Activated T-helper 2 cell treated with anti-CD3 and anti-CD28 coated beads, Interferon-gamma antibody, Interleukin-2, Interleukin-4, amounts not matched to agents 10 μg/mL and 5 μg/mL and 100 μg/mL, durations not matched to agents 14 hours and 24 hours and 36 hours (primary cell): Measurements from ENCODE around the gene DRICH1. TPM values are rescaled to one million over a fixed set of nuclear protein-coding genes. Genes with fewer than 3 reads are reported as not detected.
"Not testable (repeated sequence)": the region's sequence is repeated elsewhere in the genome, so short reads cannot be mapped to it uniquely, and the experiment has no call there.

Source experiments
- DNase-seq: peaks from one replicate; pipeline ENCODE4 v3.0.0; 2021; ENCODE audit warnings: low spot score
- H3K27ac Mint-ChIP-seq: one replicate; pipeline ENCODE4 v1.8.0; 2021; ENCODE audit warnings: mixed read lengths
- H3K27me3 Mint-ChIP-seq: one replicate; pipeline ENCODE4 v1.8.0; 2021; ENCODE audit warnings: low read depth, mixed read lengths
- H3K36me3 Mint-ChIP-seq: one replicate; pipeline ENCODE4 v1.8.0; 2021; ENCODE audit warnings: low read depth, mixed read lengths
- H3K4me1 Mint-ChIP-seq: one replicate; pipeline ENCODE4 v1.8.0; 2021; ENCODE audit warnings: low read depth, mixed read lengths
- H3K4me3 Mint-ChIP-seq: one replicate; pipeline ENCODE4 v1.8.0; 2021; ENCODE audit warnings: low read depth, mild to moderate bottlenecking, moderate library complexity, mixed read lengths
- H3K9me3 Mint-ChIP-seq: one replicate; pipeline ENCODE4 v1.8.0; 2021; ENCODE audit warnings: mixed read lengths
- intact Hi-C: fragments of 100-400 bp; cut with micrococcal nuclease; formaldehyde crosslinking; loops from one replicate; pipeline ENCODE4 v1.15.1; 2023
- total RNA-seq: library from RNA; stranded (reverse); gene quantifications from 2 replicates; pipeline ENCODE4 v1.2.3, GENCODE V29; 2022

DRICH1 gene
- total RNA-seq, 1 donor from 2014 or later: 0.50 TPM

DNA sequence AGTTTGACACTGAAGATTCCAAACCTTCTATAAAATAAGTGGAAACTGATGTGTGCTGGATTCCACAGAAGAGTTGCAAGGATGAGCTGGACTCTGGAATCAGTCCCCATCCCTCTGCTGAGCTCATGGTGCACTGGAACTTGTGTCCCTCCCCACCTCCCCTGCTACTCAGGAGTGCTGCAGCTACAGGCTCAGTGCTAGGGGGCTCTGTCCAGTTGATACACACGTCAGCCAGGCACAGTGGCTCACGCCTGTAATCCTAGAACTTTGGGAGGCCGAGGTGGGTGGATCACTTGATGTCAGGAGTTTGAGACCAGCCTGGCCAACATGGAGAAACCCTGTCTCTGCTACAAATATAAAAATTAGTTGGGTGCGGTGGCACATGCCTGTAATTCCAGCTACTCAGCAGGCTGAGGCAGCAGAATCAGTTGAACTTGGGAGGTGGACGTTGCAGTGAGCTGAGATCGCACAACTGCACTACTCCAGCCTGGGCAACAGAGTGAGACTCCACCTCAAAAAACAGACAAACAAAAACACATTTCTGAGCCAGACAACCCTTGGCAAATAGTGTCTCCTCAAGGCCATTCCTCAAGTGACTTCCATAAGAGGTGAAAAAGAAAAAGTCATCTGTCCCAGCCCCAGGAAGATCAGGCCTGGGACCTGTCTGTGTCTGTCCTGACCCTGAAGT is 3.9 kb downstream of the DRICH1 start:
- H3K9me3 Mint-ChIP-seq, H3K4me3 Mint-ChIP-seq, H3K4me1 Mint-ChIP-seq, H3K36me3 Mint-ChIP-seq, H3K27ac Mint-ChIP-seq, H3K27me3 Mint-ChIP-seq, DNase-seq: not testable (repeated sequence)
- intact Hi-C loops: loop anchor here (5.0 kb wide), 1 partner anchor 209 kb away; the partner anchor contains the start of gene DERL3

DNA sequence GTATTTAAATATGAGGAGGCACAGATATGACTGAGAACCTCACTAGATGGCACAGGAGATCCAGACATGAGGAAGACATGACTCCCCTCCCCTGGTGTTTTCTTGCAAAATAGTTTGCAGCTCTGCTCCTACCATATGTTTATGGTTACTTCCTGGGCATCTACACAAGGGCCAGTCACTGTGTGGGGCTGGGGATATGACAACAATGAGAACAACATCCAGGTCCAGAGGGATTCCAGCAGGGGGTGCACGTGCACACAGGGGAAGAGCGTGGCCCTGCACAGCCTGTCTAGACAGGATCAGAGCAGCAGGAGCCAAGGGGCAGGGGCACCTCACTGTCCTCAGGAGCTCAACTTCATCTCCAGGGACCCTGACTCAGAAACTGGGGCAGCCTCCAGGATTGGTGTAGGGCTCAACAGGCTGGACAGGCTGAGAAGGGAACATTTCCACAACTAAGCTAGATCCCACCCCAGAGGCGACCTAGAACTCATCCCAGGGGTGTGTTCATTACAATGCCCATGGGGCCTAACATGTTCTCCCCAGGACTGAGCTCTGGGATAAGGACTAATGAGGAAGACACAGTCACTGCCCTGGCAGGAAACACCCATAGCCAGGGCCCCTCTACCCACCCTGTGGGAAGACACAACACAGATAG is 4.6 kb downstream of the DRICH1 start:
- not testable (repeated sequence) for H3K4me3 Mint-ChIP-seq, H3K4me1 Mint-ChIP-seq, H3K27ac Mint-ChIP-seq, H3K9me3 Mint-ChIP-seq, H3K27me3 Mint-ChIP-seq, H3K36me3 Mint-ChIP-seq
- peak; percentile 43 for DNase-seq
- intact Hi-C loops: loop anchor here (2.0 to 5.0 kb wide), 2 partner anchors 139 to 210 kb away; partner anchors contain the start of genes CHCHD10 and DERL3

DNA sequence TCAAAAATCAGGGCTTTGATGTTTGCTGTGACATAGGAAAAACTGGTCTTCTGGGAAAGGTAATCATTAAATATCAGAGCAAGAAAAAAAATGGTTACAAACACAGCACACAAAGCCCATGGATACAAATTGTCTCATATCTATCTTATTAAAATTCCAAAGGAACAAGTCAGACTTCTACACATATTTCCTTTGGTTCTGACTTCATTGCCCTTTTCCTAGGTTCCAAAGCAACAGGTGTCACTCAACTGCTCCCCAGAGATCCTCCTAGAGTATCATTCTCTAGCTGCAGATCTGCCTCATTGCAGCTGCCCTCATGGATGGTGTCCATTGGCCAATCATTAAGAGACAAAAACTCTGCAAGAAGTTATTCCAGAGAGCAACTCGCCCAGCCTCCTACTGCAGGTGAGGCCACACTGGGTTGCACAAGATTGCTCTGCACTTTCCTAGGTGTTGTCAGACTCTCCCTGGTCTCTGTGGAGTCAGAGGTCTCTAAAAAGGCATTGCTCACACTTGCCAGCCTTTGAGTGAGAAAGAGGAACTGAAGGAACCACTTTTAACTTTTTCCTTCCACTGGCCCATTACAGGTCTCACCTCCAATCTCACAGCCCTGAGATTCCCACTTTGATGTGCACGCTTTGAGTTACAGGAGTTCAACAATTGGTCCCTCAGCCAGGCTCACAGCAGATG is 5.7 kb downstream of the DRICH1 start:
- intact Hi-C loops: loop anchor here (2.0 to 5.0 kb wide), 2 partner anchors 140 to 211 kb away; partner anchors contain the start of genes CHCHD10 and DERL3
- Mint-ChIP-seq H3K4me3 (no peak overlapping the region), H3K9me3 (no peaks in the 10 kb centered on the region), H3K27me3 (no peaks in the 10 kb centered on the region), H3K36me3 (no peaks in the 10 kb centered on the region), H3K27ac (no peak overlapping the region), H3K4me1 (peaks cover 2% of the 10 kb centered on the region)
- no peak for DNase-seq

DNA sequence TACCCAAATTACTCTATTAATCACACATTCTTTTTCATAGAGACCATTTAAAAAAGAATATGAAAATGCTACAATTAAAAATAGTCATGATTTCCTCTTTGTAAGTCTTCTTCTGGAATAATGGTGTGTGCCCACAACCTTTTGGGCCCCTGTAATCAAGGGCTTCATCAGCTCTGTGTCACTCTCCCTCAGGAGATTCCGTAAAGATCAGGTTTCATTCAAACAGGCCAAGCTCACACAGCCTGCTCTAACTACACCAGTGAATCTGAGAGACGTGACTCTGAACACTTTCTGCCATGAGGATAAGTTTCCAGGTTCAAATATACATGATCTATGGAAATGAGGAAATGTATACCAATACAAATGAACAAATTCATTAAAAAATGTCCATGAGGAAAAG is 9.5 kb downstream of the DRICH1 start:
- H3K9me3 Mint-ChIP-seq: no peaks in the 10 kb centered on the region
- no peak overlapping the region for H3K4me3 Mint-ChIP-seq
- intact Hi-C loops: no loop called here
- no peak overlapping the region for H3K27ac Mint-ChIP-seq
- DNase-seq: no peak
- H3K27me3 Mint-ChIP-seq: peaks cover 3% of the 10 kb centered on the region
- peaks cover 2% of the 10 kb centered on the region for H3K4me1 Mint-ChIP-seq
- H3K36me3 Mint-ChIP-seq: no peaks in the 10 kb centered on the region

DNA sequence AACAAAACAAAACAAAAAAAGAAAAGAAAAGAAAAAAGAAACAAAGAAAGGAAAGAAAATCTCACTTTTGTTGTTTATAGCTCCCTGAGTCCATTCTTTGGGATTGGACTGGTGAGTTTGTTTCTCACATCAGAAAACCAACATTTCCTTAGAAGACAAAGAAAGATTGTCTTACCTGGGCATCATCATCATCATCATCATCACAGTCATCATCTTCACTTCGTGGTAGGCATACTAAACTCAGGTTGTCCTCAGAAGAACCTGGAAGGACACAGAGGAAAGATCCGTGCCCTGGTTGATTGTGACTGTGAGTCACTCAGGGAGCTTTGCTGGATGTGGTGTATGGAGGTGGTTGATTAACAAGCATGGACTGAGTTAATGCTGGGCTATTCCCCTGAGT is 10.2 kb downstream of the DRICH1 start:
- intact Hi-C loops, H3K4me1 Mint-ChIP-seq, H3K36me3 Mint-ChIP-seq, H3K4me3 Mint-ChIP-seq, DNase-seq, H3K27me3 Mint-ChIP-seq, H3K9me3 Mint-ChIP-seq, H3K27ac Mint-ChIP-seq: not testable (repeated sequence)

DNA sequence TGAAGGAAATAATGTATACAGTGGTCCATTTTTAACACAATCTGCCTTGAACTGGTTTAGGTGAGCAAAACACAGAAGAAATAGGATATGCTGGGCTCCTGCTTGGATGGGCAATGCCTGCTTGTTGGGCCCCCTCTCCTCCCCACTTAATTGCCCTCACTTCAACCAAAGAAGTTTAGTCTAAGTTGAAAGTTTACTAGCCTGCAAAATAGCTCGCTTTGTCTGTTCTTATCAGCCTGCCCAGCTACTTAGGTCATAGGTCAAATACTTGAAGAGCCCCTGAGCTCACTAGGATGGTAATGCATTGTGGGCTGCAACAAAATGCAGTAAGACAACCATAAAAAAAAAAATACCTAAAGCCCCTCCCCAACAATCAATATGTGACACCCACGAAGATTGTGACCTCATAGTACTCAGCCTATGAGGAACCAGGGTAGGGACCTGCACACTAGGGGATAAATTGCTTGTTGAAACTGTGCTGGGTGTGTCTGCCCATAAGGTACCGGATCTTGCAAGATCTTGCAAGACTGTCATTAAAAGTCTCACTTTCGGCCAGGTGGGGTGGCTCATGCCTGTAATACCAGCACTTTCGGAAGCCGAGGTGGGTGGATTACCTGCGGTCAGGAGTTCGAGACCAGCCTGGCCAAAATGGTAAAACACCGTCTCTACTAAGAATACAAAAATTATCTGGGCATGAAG is 10.9 kb downstream of the DRICH1 start:
- no peaks in the 10 kb centered on the region for H3K4me1 Mint-ChIP-seq
- DNase-seq: no peak
- intact Hi-C loops: no loop called here
- no peak overlapping the region for H3K4me3 Mint-ChIP-seq
- H3K27ac Mint-ChIP-seq: no peak overlapping the region
- no peaks in the 10 kb centered on the region for H3K36me3 Mint-ChIP-seq
- H3K9me3 Mint-ChIP-seq: no peaks in the 10 kb centered on the region
- peaks cover 3% of the 10 kb centered on the region for H3K27me3 Mint-ChIP-seq

DNA sequence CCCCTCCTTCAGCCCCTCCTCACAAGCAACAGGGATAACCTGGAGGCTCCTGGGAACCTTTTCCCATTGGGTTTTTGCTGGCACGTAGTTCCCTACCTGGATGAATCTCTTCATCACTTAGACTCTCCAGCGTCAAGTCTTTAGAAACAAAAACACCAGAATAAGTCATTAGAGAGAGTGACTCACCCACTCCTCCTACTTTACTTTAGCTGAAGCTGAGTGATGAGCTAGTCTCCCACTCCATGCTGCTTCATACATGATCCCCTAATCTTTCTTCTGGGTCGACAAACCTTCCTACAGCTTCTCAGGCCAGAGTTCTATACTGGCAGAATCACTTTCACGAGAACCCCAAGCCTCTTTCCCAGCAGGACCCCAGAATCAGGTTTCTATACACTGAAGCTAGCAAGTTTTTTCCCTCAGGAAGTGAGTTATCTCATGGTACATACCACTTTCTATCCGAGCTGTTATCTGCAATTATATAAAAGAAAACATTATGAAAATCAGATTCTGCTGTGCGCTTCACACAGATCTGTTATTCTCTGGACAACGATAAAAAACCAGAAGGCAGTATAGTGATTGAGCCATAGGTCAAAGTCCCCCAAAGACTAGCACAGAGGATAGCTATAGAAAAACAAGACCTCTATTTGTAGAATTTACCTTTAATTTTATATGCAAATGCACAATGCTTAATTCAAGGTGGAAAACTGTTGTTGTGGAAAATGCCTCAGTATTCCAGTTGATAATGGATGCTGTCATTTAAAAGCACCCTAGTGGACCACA is 18.7 kb downstream of the DRICH1 start:
- H3K27me3 Mint-ChIP-seq: no peaks in the 10 kb centered on the region
- H3K9me3 Mint-ChIP-seq: no peaks in the 10 kb centered on the region
- intact Hi-C loops: no loop called here
- H3K4me1 Mint-ChIP-seq: peaks cover 22% of the 10 kb centered on the region
- H3K36me3 Mint-ChIP-seq: no peaks in the 10 kb centered on the region
- no peak overlapping the region for H3K27ac Mint-ChIP-seq
- DNase-seq: no peak
- H3K4me3 Mint-ChIP-seq: no peak overlapping the region

DNA sequence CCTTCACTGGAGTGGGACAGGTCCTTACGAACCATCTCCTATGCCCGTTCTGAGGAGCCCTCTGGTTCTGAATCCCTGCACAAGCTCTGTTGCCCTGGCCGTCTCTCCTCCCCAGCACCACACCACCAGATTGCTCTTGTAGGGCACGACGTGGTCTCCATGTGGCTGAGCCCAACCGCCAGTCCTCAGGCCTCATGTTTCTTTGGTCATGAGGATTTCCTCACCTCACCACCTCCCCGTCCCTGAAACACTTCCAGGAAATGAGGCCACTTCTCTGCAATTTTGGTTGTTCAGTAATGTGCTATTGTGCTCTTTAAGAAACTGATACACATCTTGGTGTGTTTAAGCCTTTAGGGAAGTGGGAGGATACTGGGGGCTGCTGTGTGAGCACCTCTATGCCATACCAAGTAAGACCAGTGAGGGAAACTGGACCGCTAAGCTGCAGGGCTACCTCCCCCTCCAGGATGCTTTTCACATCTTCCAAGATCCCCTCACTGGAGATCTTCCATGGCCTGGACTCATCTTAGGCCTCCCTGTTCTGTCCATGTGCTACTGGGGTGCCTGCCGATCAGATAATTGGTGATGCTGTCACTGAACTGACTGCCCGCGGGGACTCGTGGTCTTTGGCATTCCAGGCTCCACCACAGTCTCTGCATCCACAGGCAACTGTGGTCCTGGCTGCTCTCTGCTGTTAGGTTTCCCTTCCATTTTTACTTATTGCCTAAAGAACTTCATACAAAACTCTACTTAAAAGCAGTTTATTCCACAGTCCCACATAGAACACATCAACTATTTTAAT is 21.9 kb downstream of the DRICH1 start:
- H3K4me1 Mint-ChIP-seq: peaks cover 22% of the 10 kb centered on the region
- DNase-seq: no peak

DNA sequence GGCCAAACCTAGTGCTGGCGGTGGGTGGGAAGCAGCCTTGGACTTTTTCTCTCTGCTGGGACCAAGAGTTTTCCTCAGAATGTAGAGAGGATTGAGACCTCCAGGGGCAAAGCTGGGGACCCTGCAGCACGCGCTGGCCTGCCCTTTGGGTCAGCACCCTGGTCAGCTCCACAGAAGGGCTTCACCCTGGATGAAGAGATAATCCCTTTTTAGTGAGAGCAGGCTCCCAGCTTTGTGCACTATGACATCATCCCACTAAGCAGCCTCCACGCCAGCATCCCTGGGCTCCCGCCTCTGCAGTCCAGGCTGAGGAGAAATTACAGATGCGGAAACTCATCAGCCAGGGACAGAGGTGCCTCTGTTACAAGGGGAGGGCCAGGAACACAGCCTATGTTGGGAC is 23.5 kb downstream of the DRICH1 start:
- peaks cover 18% of the 10 kb centered on the region for H3K4me1 Mint-ChIP-seq

More for the DNA sequence above, 21.9 kb downstream of the DRICH1 start:
- intact Hi-C loops: no loop called here
- H3K9me3 Mint-ChIP-seq: no peaks in the 10 kb centered on the region
- H3K36me3 Mint-ChIP-seq: no peaks in the 10 kb centered on the region
- H3K27ac Mint-ChIP-seq: peak overlapping the region; percentile 1
- no peaks in the 10 kb centered on the region for H3K27me3 Mint-ChIP-seq
- no peak overlapping the region for H3K4me3 Mint-ChIP-seq

DNA sequence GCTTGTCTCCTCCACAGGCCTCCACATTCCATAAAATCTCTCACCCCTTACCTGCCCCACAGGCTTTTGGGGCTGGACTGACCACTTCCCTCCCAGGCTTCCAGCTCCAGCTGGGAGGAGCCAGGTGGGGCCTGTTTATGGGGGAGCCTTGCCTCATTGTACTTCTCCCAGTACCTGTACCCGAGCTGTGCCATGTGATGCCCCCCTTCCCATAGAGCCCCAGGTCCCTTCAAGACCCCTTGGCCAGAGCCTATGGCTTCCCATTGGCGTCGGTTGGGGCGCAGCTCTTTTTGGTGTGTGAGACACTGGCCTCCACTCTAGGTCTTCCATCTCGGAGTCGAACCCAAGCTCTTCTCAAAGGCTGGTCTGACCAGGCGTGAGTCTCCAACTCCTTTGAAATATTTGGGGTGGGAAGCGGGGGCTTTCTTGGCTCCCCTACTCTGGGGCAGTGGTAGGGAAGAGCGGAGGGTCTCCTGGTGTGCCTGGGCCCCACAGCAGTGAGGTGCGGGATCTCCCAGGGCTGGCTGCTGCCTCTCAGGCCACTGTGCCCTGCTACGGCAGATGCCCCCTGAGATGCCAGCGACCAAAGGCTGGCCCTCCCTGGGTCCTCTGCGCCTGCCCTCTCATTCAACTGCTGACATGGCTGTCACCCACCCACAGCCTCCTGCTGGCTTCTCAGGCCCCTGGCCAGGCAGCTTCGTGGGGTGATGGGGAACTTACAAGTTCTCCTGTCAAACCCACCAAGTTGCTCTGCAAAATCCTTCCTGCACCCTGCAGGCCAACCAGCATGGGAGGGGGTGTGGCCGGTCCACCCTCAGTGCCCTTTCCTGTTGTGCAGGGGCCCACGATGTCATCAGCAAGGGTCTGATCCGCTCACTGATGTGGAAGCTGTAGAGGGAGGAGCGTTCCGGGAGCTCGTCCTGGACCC is 25.7 kb downstream of the DRICH1 start:
- no peak overlapping the region for H3K27ac Mint-ChIP-seq
- no peak for DNase-seq
- no peak overlapping the region for H3K4me3 Mint-ChIP-seq
- intact Hi-C loops: no loop called here
- H3K27me3 Mint-ChIP-seq: no peaks in the 10 kb centered on the region
- H3K36me3 Mint-ChIP-seq: no peaks in the 10 kb centered on the region
- H3K9me3 Mint-ChIP-seq: no peaks in the 10 kb centered on the region
- H3K4me1 Mint-ChIP-seq: peaks cover 13% of the 10 kb centered on the region

More for the DNA sequence above, 23.5 kb downstream of the DRICH1 start:
- Mint-ChIP-seq H3K27me3 (no peaks in the 10 kb centered on the region), H3K9me3 (no peaks in the 10 kb centered on the region), H3K36me3 (no peaks in the 10 kb centered on the region), H3K27ac (no peak overlapping the region), H3K4me3 (no peak overlapping the region)
- DNase-seq: no peak
- intact Hi-C loops: no loop called here
